Subcutaneous abdominal adipose tissue (tissue), 5 donors: Measurements from ENCODE around the gene OGFOD1.

Source experiments
- H3K27ac ChIP-seq: one replicate; pipeline ENCODE4 v1.7.0; 2013; ENCODE audit warnings: low read depth, mild to moderate bottlenecking, inconsistent platforms, low read length, moderate library complexity
- H3K27me3 ChIP-seq, 5 donors: one replicate each; pipeline ENCODE4 v1.7.0; 2013; ENCODE audit warnings: low read length in 5 of 5, inconsistent platforms in 1 of 5; ENCODE audit not compliant: control insufficient read depth in 5 of 5, insufficient read depth in 4 of 5
- H3K36me3 ChIP-seq, 5 donors: one replicate each; pipeline ENCODE4 v1.7.0; 2013; ENCODE audit warnings: low read length in 5 of 5; ENCODE audit not compliant: control insufficient read depth in 5 of 5, insufficient read depth in 5 of 5
- H3K4me1 ChIP-seq, 5 donors: one replicate each; pipeline ENCODE4 v1.7.0; 2013; ENCODE audit warnings: low read length in 5 of 5, mild to moderate bottlenecking in 3 of 5, moderate library complexity in 1 of 5; ENCODE audit not compliant: control insufficient read depth in 5 of 5, insufficient read depth in 5 of 5
- H3K4me3 ChIP-seq, 5 donors: one replicate each; pipeline ENCODE4 v1.7.0; 2013; ENCODE audit warnings: low read length in 5 of 5, low read depth in 1 of 5
- H3K9ac ChIP-seq, 5 donors: one replicate each; pipeline ENCODE4 v1.7.0; 2013; ENCODE audit warnings: low read length in 5 of 5, mild to moderate bottlenecking in 4 of 5, moderate library complexity in 3 of 5
- H3K9me3 ChIP-seq, 5 donors: one replicate each; pipeline ENCODE4 v1.7.0; 2013; ENCODE audit warnings: low read length in 5 of 5; ENCODE audit not compliant: control insufficient read depth in 5 of 5
- donor health status: healthy.
- donor health status: healthy.
- donor health status: healthy.
- donor health status: healthy.
- donor health status: healthy.

Gene OGFOD1

DNA sequence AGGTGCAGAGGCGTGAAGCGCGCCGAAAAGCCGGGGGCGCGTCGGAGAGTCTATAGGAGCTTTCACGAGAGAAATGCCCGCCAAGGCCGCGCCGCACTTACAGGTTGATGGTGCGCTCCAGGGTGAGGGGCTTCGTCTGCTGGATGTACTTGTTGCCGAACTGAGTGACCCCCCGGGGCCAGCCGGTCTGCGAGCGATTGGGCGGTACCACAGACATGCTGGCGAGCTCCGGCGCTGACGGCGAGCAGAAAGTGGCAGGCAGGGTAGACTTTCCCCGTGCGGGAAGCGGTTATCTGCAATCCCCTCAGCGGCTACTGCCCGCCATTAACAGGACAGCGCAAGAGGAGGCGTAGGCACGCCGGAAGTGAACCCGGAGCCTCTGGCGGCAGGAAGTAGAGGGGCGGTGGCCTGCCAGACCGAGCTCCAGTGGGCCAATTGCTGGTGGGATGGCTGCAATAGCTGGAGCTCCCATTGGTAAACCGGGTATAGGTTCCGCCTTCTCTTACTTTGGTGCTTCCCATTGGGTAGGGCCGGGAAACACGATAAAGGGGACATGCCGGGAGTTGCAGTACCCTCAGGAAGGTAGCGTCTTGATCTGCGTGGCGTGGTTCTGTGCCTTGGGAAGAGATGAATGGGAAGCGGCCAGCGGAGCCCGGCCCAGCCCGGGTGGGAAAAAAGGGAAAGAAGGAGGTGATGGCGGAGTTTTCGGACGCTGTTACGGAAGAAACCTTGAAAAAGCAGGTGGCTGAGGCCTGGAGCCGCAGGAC lies at the start of gene OGFOD1, which contains the start of gene NUDT21:
OGFOD1 (plus strand) TSS at position 569 of the 767 bp plus-strand sequence; CDS start at position 628, 59 bp downstream.
NUDT21 (minus strand) TSS at position 347 of the 767 bp plus-strand sequence; CDS start at position 217, 130 bp downstream.
- peak within 1 kb of the TSS; percentile 74 to 95 (median 90) for H3K9ac ChIP-seq
- peak within 1 kb of the TSS; percentile 91 for H3K27ac ChIP-seq
- H3K4me1 ChIP-seq = peaks cover 0 to 35% (median 28%) of the 10 kb centered on the region in 5 donors
- peak within 1 kb of the TSS; percentile 78 to 96 (median 95) for H3K4me3 ChIP-seq
- no peaks in the 10 kb centered on the region for H3K27me3 ChIP-seq
- H3K36me3 ChIP-seq = peaks cover 14 to 34% (median 27%) of the 10 kb centered on the region in 5 donors
- H3K9me3 ChIP-seq = no peaks in the 10 kb centered on the region

DNA sequence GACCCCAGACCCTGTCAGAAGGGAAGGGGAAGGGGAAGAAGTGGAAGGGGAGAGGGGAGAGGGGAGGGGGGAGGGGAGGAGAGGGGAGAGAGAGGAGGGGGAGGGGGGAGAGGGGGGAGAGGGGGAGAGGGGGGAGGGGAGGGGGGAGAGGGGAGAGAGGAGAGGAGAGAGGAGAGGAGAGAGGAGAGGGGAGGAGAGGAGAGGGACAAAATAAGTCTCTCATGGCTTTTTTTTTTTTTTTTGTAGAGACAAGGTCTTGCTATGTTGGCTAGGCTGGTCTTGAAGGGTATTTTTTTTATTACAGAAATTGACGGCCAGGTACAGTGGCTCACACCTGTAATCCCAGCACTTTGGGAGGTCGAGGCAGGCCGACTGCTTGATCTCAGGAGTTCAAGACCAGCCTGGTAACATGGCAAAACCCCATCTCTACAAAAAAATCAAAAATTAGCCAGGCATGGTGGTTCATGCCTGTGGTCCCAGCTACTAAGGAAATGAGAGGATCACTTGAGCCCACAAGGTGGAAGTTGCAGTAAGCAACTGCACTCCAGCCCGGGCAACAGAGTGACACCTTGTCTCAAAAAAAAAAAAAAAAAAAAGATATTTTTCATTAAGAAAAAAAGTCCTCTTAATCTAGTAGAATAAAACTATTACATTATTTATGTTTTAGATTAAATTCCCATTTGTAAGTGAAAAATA lies 45.2 kb upstream of the OGFOD1 start:
- peaks cover 36 to 62% (median 56%) of the 10 kb centered on the region in 5 donors for H3K36me3 ChIP-seq
- H3K9me3 ChIP-seq = no peaks in the 10 kb centered on the region
- peaks cover 0 to 7% (median 0%) of the 10 kb centered on the region in 5 donors for H3K4me1 ChIP-seq
- H3K27ac ChIP-seq = no peak overlapping the region
- H3K27me3 ChIP-seq = no peaks in the 10 kb centered on the region
- H3K9ac ChIP-seq = no peak overlapping the region
- no peak overlapping the region for H3K4me3 ChIP-seq

DNA sequence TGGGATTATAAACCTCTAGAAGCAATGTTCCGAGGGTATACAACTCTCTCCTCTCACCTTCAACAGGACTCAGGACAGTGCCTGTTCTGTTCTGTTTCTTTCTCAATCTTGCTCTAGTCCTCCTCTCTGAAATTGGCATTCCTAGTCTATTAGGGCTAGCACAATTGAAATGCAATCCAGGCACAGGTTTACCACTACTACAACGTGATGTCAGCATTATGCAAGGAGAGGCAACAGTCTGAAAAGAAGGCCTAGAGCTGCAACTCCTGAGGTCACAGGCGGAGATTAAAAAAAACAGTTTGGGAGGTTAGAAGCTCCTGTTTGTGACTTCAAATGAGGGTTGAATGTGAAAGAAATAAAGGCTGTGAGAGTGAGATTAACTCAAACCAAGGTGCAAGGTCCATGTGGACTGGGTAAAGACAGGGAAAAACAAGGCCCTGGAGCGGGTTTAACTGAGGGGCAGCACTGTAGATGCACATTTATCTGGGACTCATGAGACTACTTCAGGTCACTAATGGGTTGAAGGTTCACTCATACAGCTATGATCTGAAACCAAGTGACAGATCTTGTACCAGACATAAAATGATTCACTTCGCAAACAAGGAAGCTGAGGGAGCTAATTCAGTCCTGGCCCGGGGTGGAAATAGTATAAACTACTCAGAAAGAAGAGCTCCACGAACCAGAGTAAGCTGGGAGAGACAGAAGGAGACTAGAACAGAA lies 42.8 kb upstream of the OGFOD1 start:
- Histone ChIP-seq H3K27ac (no peak overlapping the region), H3K27me3 (no peaks in the 10 kb centered on the region), H3K36me3 (peaks cover 31 to 49% (median 46%) of the 10 kb centered on the region in 5 donors), H3K9me3 (no peaks in the 10 kb centered on the region), H3K9ac (no peak overlapping the region), H3K4me3 (no peak overlapping the region), H3K4me1 (peaks cover 0 to 7% (median 0%) of the 10 kb centered on the region in 5 donors)

DNA sequence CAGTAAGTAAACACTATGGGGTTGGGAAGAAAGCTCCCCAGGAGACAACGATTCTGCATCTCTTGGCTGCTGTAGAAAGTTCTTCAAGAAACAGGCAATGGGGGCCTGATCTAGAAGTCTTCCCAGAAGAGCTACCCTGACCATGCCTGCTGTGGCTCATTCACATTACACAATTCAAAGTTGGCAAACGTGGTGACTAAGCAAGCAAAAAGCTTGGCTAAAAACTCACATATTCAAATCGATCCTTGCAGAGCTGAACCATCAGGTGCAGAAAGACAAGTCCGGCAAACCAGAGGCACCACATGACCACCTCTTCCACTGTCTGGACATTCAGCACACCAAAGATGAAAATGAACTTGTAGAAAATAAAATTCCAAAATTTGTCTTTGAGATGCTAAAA lies 42.2 kb upstream of the OGFOD1 start:
- Histone ChIP-seq H3K4me3 (no peak overlapping the region), H3K36me3 (peaks cover 32 to 47% (median 43%) of the 10 kb centered on the region in 5 donors), H3K27ac (no peak overlapping the region), H3K27me3 (no peaks in the 10 kb centered on the region), H3K9me3 (no peaks in the 10 kb centered on the region), H3K4me1 (peaks cover 0 to 7% (median 0%) of the 10 kb centered on the region in 5 donors), H3K9ac (no peak overlapping the region)

DNA sequence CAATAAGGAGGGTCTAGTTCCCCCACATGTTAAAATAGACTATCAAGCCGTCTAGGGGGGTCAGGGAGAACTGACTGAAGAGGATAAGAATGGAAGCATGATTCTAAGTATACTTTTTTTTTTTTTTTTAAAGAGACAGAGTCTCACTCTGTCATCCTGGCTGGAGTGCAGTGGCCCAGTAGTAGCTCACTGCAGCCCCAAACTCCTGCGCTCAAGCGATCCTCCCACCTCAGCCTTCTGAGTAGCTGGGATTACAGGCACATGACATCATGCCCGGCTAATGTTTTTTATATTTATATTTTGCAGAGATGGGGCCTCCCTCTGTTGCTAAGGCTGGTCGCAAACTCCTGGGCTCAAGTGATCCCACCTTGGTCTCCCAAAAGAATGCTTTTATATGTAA lies 40.2 kb upstream of the OGFOD1 start:
- no peak overlapping the region for H3K9ac ChIP-seq
- no peaks in the 10 kb centered on the region for H3K27me3 ChIP-seq
- no peak overlapping the region for H3K4me3 ChIP-seq
- no peak overlapping the region for H3K27ac ChIP-seq
- H3K4me1 ChIP-seq = peaks cover 0 to 7% (median 4%) of the 10 kb centered on the region in 5 donors
- peaks cover 19 to 35% (median 31%) of the 10 kb centered on the region in 5 donors for H3K36me3 ChIP-seq
- no peaks in the 10 kb centered on the region for H3K9me3 ChIP-seq

DNA sequence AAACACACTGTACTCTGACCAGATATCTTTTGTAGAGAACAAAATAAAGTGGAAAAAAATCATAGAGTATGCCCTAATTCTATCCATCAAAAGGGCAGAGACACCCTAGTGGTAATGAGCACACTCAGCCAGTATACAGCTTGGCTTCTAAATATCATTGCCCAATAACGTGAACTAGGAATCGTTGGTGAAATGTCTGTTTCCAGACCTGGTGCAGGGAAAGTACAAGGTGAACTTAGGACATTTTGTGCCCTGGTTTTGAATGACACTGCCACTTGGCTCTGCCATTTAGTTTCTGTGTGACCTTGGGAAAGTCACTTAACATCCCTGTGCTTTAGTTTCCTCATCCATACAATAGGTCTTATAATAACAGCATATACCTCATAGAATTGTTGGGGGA lies 39.7 kb upstream of the OGFOD1 start:
- Histone ChIP-seq H3K27ac (no peak overlapping the region), H3K4me3 (no peak overlapping the region), H3K9ac (no peak overlapping the region), H3K9me3 (no peaks in the 10 kb centered on the region), H3K36me3 (peaks cover 19 to 35% (median 31%) of the 10 kb centered on the region in 5 donors), H3K27me3 (no peaks in the 10 kb centered on the region), H3K4me1 (peaks cover 0 to 7% (median 4%) of the 10 kb centered on the region in 5 donors)

DNA sequence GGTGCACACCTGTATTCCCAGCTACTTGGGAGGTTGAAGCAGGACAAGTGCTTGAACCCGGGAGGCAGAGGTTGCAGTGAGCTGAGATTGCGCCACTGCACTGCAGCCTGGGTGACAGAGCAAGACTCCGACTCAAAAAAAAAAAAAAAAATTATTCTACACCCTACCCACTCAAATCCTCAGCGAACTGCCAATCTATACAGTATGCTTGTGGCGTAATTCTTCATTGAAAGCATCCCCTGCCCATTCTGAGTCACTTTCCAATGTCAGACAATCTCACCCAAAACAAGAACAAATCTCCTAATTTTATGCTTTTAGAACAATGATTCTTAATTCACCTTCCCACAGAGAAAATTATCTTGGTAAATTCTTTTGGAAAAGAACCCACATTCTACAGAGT lies 38.0 kb upstream of the OGFOD1 start:
- Histone ChIP-seq H3K9me3 (no peaks in the 10 kb centered on the region), H3K4me1 (peaks cover 0 to 7% (median 4%) of the 10 kb centered on the region in 5 donors), H3K4me3 (no peak overlapping the region), H3K27ac (no peak overlapping the region), H3K27me3 (no peaks in the 10 kb centered on the region), H3K36me3 (peaks cover 13 to 27% (median 20%) of the 10 kb centered on the region in 5 donors), H3K9ac (no peak overlapping the region)

DNA sequence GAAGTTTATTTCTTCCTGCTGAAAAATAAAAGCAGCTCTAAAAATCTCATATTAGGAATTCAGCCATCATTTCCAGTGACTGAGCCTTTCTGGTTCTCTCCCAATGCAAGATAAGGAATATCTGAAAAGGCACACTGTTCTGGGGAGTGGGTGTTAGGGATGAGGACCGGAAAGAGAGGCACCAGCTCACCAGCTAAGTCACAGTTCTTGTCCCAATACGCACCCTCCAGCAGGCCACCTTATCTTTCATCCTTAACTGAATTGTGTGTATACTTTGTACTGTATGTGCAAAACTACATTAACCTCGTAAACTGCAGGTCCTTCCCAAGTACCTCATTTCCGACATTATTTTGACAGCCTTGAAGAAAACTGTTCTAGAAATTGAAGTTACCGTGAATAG lies 37.0 kb upstream of the OGFOD1 start:
- peaks cover 8 to 17% (median 11%) of the 10 kb centered on the region in 5 donors for H3K36me3 ChIP-seq
- H3K9me3 ChIP-seq = no peaks in the 10 kb centered on the region
- no peak overlapping the region for H3K9ac ChIP-seq
- no peak overlapping the region for H3K27ac ChIP-seq
- peaks cover 0 to 5% (median 0%) of the 10 kb centered on the region in 5 donors for H3K4me1 ChIP-seq
- no peaks in the 10 kb centered on the region for H3K27me3 ChIP-seq
- H3K4me3 ChIP-seq = no peak overlapping the region

DNA sequence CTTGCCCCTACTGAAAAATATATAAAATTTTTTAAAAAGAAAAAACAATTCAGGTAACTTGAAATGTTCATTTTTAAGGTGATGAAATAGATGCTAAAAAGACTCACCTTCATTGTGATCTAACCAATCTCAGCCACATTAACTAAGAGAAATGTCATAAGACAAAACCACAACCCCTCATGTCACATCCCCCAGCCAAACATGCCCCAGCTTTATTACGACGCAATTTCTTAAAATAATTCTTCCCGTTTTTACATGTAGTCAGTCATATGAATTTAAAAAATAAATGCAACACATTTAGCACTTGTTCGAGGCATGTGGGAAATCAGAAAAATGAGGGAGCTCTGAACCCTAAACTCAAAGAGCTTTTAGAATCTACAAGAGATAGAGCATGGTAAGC lies 35.5 kb upstream of the OGFOD1 start:
- Histone ChIP-seq H3K27me3 (no peaks in the 10 kb centered on the region), H3K27ac (no peak overlapping the region), H3K4me1 (peaks cover 0 to 5% (median 0%) of the 10 kb centered on the region in 5 donors)

More for the DNA sequence above, 35.5 kb upstream of the OGFOD1 start:
- no peak overlapping the region for H3K4me3 ChIP-seq
- no peak overlapping the region for H3K9ac ChIP-seq
- H3K36me3 ChIP-seq = peaks cover 3 to 17% (median 11%) of the 10 kb centered on the region in 5 donors
- H3K9me3 ChIP-seq = no peaks in the 10 kb centered on the region
